Activated CD4-positive, alpha-beta memory T cell treated with anti-CD3 and anti-CD28 coated beads for 36 hours (primary cell): ENCODE measurements around the gene WFDC5. TPM values are rescaled to one million over a fixed set of nuclear protein-coding genes. Genes with fewer than 3 reads are reported as not detected.

Experiments
- CTCF ChIA-PET: fragments of 350-600 bp; sonication (Branson Sonifier 250); formaldehyde crosslinking; loops from one replicate; lab custom pipeline; 2021; ENCODE audit warnings: antibody characterized with exemption, inconsistent platforms; lab: Charles Lee
- POLR2A ChIA-PET: fragments of 350-600 bp; sonication (Branson Sonifier 250); formaldehyde crosslinking; loops from one replicate; lab custom pipeline; 2021; ENCODE audit warnings: antibody characterized with exemption; lab: Charles Lee
- DNase-seq: peaks from one replicate; pipeline ENCODE4 v3.0.0-alpha.2; 2020
- H3K27ac Mint-ChIP-seq: one replicate; pipeline ENCODE4 v1.8.0; 2021; ENCODE audit warnings: mixed read lengths
- H3K27me3 Mint-ChIP-seq: one replicate; pipeline ENCODE4 v1.8.0; 2021; ENCODE audit warnings: mixed read lengths
- H3K36me3 Mint-ChIP-seq: one replicate; pipeline ENCODE4 v1.8.0; 2021; ENCODE audit warnings: mixed read lengths
- H3K4me1 Mint-ChIP-seq: one replicate; pipeline ENCODE4 v1.8.0; 2021; ENCODE audit warnings: low read depth, mixed read lengths
- H3K4me3 Mint-ChIP-seq: one replicate; pipeline ENCODE4 v1.8.0; 2021; ENCODE audit warnings: mild to moderate bottlenecking, mixed read lengths
- H3K9me3 Mint-ChIP-seq: one replicate; pipeline ENCODE4 v1.8.0; 2021; ENCODE audit warnings: mixed read lengths
- intact Hi-C: fragments of 100-400 bp; cut with micrococcal nuclease; formaldehyde crosslinking; loops from one replicate; pipeline ENCODE4 v1.15.1; 2023
- total RNA-seq, 2 experiments: library from RNA; stranded (reverse); gene quantifications; one replicate each; pipeline ENCODE4 v1.2.3, GENCODE V29; 2021

Gene WFDC5
- total RNA-seq, 2 experiments from 2014 or later: not detected

DNA sequence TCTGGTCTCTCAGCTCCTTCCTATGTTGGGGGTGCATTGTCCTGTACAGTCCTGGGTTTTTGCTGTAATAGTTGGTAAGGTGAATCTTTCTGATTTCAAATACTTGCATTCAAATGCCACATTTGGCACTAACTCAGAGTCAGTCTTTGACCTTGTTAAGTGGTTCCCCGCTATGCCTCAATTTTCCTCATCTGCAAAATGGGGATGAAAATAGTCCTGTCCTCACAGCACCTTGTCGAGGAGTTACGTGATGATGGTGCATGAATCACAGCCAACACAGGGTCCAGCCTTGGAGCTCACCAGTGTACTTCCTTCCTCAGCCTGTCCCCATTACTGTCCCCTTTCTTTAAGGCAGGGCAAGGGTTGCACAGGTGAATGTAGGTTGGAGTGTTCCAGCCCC lies 1.1 kb downstream of the WFDC5 start:
- H3K36me3 Mint-ChIP-seq: no peaks in the 10 kb centered on the region
- peaks cover 9% of the 10 kb centered on the region for H3K4me1 Mint-ChIP-seq
- ChIA-PET POLR2A (no interaction called here), CTCF (interaction anchor here (1.2 to 7.1 kb wide), 6 partner anchors 19 to 178 kb away, joined by 3 to 108 read pairs (median 36); no protein-coding TSS in a partner anchor)
- H3K27ac Mint-ChIP-seq: no peak overlapping the region
- H3K4me3 Mint-ChIP-seq: no peak overlapping the region
- no peak for DNase-seq
- no peaks in the 10 kb centered on the region for H3K9me3 Mint-ChIP-seq
- peaks cover 5% of the 10 kb centered on the region for H3K27me3 Mint-ChIP-seq
- intact Hi-C loops: loop anchor here (2.0 kb wide), 1 partner anchor 17 kb away; no protein-coding TSS in a partner anchor

DNA sequence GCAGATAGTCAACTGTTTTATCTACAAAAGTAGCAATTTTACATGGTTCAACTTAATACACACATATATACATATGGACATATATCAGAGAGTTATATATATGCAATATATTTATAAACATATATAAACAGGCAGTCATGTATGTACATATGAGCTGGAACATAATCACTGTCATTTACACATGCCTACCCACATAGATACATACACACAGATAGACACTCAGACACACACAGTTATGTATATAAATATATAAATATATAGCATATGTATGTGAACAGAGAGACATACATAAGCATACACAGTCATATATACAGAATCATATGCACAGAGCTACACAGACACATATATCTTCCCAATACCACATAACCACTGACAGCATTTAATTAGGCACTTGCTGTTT lies 2.2 kb downstream of the WFDC5 start:
- POLR2A ChIA-PET: interaction anchor here (0.5 kb wide), 1 partner anchor 124 kb away, joined by 4 read pairs; no protein-coding TSS in a partner anchor
- Mint-ChIP-seq H3K4me1 (peaks cover 9% of the 10 kb centered on the region), H3K9me3 (no peaks in the 10 kb centered on the region), H3K27me3 (peaks cover 5% of the 10 kb centered on the region), H3K27ac (no peak overlapping the region), H3K4me3 (no peak overlapping the region), H3K36me3 (no peaks in the 10 kb centered on the region)
- DNase-seq: no peak
- CTCF ChIA-PET: interaction anchor here (0.7 to 7.1 kb wide), 23 partner anchors 9 to 348 kb away, joined by 3 to 108 read pairs (median 4); partner anchors contain the start of genes KCNS1 and WFDC12
- intact Hi-C loops: loop anchor here (2.0 kb wide), 1 partner anchor 16 kb away; no protein-coding TSS in a partner anchor

DNA sequence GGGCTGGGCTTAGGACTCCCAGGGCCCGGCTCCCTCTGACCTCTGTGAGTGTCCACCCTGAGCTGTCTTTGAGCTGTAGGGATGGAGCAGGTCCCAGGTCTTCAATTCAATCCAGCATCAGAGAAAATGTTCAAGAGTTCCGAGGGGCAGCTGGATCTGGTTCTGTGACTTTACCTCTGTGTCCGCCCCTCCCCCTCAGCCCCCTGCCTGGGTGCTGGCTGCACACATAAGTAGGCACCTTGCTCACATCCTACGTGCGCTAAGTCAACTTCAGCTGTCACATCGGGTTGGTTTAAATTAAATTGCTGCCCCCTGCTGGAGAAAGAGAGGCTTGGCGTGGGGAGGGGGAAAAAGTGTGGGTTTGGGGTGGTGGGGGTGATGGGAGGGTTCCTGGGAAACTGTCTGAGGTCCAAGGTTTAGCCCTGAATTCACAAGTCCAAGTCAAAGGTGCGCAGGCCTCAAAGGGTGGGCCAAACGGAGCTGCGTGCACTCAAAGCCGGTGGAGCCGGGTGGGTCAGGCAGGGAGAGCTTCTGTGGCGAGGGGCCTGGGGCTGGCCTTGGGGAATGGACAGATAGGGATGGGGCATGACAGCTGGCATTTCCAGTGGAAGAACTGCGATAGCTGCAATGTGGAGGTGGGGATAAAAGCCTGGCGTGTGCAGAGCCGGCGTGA lies 3.0 kb downstream of the WFDC5 start:
- ChIA-PET CTCF (interaction anchor here (0.7 to 7.1 kb wide), 26 partner anchors 8 to 336 kb away, joined by 3 to 108 read pairs (median 5); partner anchors contain the start of genes KCNS1 and WFDC12), POLR2A (no interaction called here)
- Mint-ChIP-seq H3K27ac (no peak overlapping the region), H3K27me3 (no peaks in the 10 kb centered on the region), H3K4me3 (no peak overlapping the region), H3K36me3 (no peaks in the 10 kb centered on the region), H3K4me1 (peaks cover 9% of the 10 kb centered on the region), H3K9me3 (no peaks in the 10 kb centered on the region)
- intact Hi-C loops: loop anchor here (2.0 kb wide), 1 partner anchor 15 kb away; no protein-coding TSS in a partner anchor
- peak; percentile 37 for DNase-seq

DNA sequence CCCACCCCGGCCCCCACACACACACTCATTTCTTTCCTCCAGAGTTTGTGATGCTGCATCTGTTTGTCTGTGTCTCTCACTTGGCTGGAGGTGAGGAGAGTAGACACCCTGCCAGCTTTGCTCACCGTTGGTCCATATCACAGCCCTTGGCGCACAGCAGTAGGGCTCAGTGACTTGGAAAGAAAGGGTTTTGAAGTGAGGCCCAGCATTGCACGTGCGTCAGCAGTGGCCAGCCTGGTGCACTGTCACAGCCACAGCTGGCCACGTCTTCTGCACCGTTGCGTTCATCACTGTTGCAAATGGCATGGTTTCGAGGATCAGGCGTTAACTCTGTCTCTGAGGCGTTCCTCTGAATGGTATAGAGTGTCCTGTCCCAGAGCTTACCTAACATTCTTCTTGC lies 3.7 kb downstream of the WFDC5 start:
- intact Hi-C loops: no loop called here
- Mint-ChIP-seq H3K4me1 (peaks cover 9% of the 10 kb centered on the region), H3K9me3 (no peaks in the 10 kb centered on the region), H3K4me3 (no peak overlapping the region), H3K27me3 (no peaks in the 10 kb centered on the region), H3K27ac (no peak overlapping the region), H3K36me3 (no peaks in the 10 kb centered on the region)
- CTCF ChIA-PET: interaction anchor here (0.6 to 7.1 kb wide), 23 partner anchors 8 to 364 kb away, joined by 3 to 108 read pairs (median 5); partner anchors contain the start of genes KCNS1 and WFDC12
- DNase-seq: no peak
- POLR2A ChIA-PET: interaction anchor here (0.8 kb wide), 1 partner anchor 70 kb away, joined by 3 read pairs; no protein-coding TSS in a partner anchor

DNA sequence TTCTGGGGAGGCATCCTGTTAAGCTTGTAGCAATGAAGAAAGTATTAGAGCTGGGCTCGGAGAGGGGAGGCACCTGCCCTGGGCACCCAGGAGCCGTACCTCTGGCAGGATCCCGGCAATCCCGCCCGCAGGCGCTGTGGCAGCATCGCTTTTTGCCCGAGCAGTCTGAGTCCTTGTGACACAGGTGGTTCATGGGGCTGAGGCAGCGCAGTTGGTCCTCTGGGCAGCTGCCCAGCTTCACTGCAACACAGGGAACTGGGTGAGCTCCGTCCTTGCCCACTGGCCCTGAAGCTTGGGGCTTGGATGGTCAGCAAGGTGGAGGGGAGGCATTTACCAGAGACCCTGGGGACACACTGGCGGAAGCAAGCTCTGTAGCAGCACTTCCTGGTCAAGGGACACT lies 4.7 kb downstream of the WFDC5 start:
- Mint-ChIP-seq H3K27me3 (no peaks in the 10 kb centered on the region), H3K27ac (no peak overlapping the region), H3K4me1 (peaks cover 6% of the 10 kb centered on the region), H3K9me3 (no peaks in the 10 kb centered on the region), H3K36me3 (no peaks in the 10 kb centered on the region), H3K4me3 (no peak overlapping the region)
- ChIA-PET POLR2A (no interaction called here), CTCF (interaction anchor here (1.0 to 7.1 kb wide), 8 partner anchors 9 to 200 kb away, joined by 3 to 108 read pairs (median 25); partner anchors contain the start of gene KCNS1)
- intact Hi-C loops: no loop called here
- no peak for DNase-seq

DNA sequence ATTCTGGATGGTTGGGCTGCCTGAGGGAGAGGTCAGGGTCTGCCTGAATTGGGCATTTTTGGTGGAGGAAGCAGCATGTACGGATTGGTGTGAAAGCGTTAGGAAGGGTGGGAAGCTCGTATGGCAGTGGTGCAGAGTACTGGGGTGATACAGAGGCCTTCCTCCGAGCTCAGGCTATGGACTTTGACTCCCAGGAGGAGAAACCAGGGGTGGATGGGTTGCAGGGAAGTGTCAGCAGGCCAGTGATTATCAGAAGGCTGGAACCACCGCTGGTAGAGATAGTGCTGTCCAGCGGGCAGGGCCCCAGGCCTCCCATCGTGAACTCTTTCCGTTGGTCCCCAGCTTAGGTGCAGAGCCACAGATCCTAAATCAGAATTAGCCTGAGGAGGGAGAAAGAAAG lies 5.3 kb downstream of the WFDC5 start:
- ChIA-PET CTCF (interaction anchor here (3.7 to 7.1 kb wide), 6 partner anchors 9 to 182 kb away, joined by 22 to 108 read pairs (median 36); partner anchors contain the start of gene KCNS1), POLR2A (no interaction called here)
- H3K4me3 Mint-ChIP-seq: no peak overlapping the region
- H3K27me3 Mint-ChIP-seq: no peaks in the 10 kb centered on the region
- H3K9me3 Mint-ChIP-seq: no peaks in the 10 kb centered on the region
- H3K36me3 Mint-ChIP-seq: no peaks in the 10 kb centered on the region
- DNase-seq: no peak
- no peak overlapping the region for H3K27ac Mint-ChIP-seq
- H3K4me1 Mint-ChIP-seq: no peaks in the 10 kb centered on the region
- intact Hi-C loops: no loop called here

DNA sequence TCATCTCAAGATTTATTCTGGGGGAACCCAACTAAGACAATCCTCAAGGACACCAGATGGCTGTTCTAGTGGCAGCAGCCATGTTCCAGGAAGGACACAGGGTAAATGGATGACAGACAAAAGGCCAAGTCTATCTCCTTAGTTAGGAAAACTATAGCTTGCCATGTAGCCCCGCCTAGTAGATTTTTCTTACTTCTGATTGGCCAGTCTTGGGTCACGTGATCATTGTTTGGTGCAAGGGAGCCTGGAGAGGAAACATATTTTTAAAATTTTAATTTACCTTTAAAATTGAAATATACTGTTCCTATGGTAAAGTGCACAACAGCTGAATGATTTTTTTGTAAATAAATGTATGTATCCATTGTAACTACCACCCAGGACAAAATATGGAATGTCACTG lies 9.7 kb downstream of the WFDC5 start:
- intact Hi-C loops: no loop called here
- POLR2A ChIA-PET: interaction anchor here (0.6 kb wide), 1 partner anchor 134 kb away, joined by 3 read pairs; no protein-coding TSS in a partner anchor
- no peaks in the 10 kb centered on the region for H3K9me3 Mint-ChIP-seq
- CTCF ChIA-PET: interaction anchor here (1.3 to 4.8 kb wide), 5 partner anchors 10 to 188 kb away, joined by 3 to 60 read pairs (median 8); no protein-coding TSS in a partner anchor
- H3K36me3 Mint-ChIP-seq: no peaks in the 10 kb centered on the region
- DNase-seq: no peak
- H3K4me1 Mint-ChIP-seq: peaks cover 3% of the 10 kb centered on the region
- H3K27ac Mint-ChIP-seq: no peak overlapping the region
- no peak overlapping the region for H3K4me3 Mint-ChIP-seq
- peaks cover 8% of the 10 kb centered on the region for H3K27me3 Mint-ChIP-seq

DNA sequence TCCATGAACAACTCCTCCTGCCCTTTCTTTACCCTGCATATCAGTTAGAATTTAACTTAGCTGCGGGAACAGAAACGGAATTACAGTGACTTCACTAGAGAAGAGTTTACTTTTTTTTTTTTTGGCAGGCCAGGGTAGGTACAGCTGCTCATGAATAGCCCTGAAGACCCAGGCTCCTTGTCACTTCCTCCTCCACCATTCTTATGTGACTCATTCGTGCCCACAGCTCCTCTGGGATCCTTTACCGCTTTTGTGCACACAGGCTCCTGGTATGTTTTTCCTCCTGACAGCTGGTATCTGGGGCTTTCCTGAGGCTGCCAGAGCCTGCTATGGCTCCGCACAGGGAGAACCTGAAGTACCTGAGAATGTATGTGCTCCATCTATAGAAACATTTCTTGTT lies 10.2 kb downstream of the WFDC5 start:
- Mint-ChIP-seq H3K36me3 (no peaks in the 10 kb centered on the region), H3K9me3 (no peaks in the 10 kb centered on the region), H3K27ac (no peak overlapping the region), H3K4me1 (peaks cover 3% of the 10 kb centered on the region), H3K27me3 (peaks cover 14% of the 10 kb centered on the region), H3K4me3 (no peak overlapping the region)
- ChIA-PET CTCF (interaction anchor here (0.6 to 4.8 kb wide), 6 partner anchors 10 to 886 kb away, joined by 3 to 60 read pairs (median 6); no protein-coding TSS in a partner anchor), POLR2A (interaction anchor here (0.6 kb wide), 1 partner anchor 134 kb away, joined by 3 read pairs; no protein-coding TSS in a partner anchor)
- DNase-seq: no peak
- intact Hi-C loops: no loop called here

DNA sequence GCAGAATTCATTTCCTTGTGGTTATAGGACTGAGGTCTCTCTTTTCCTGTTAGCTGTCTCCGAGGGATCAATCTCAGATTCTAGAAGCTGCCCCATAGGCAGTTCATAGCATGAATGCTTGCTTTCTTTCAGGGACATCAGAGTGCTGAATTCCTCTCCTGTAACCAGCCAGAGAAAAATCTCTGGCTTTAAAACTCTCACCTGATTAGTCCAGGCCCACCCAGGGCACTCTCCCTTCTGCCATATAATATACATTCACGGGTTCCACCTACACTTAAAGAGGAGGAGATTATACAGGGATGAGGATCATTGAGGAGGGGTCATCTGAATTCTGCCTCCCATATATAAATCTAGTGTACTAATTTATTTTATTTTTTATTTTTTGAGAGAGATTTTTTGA lies 11.9 kb downstream of the WFDC5 start:
- Mint-ChIP-seq H3K27me3 (peaks cover 26% of the 10 kb centered on the region), H3K4me3 (no peak overlapping the region), H3K36me3 (no peaks in the 10 kb centered on the region), H3K9me3 (no peaks in the 10 kb centered on the region), H3K27ac (no peak overlapping the region), H3K4me1 (peaks cover 9% of the 10 kb centered on the region)
- CTCF ChIA-PET: interaction anchor here (1.3 to 3.6 kb wide), 3 partner anchors 9 to 59 kb away, joined by 3 to 10 read pairs (median 7); partner anchors contain the start of gene WFDC5
- intact Hi-C loops: no loop called here
- POLR2A ChIA-PET: no interaction called here
- DNase-seq: no peak

DNA sequence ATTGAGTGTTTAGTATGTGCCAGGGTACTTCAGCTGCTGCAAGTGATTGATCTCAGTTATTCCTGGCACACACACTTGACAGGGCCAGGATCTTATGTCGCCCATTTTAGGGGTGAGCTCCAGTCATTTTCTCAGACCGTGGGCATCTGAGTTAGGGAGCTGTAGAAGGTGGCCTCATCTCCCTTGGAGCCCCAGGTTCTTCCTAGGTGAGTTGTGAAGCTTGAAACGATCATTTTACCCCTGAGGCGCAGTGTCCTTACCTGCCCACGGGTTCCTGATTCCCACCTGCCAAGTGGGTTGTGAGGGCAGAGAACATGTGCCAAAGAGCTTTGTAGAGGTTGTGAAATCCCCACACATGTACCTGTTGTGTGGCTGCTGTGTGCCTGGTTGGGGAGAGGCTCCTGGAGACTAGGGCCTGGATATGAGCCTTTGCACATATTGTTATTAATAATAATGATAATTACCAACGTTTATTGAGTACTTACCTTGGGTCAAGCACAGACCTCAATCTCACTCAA lies 13.6 kb downstream of the WFDC5 start:
- Mint-ChIP-seq H3K27ac (no peak overlapping the region), H3K27me3 (peaks cover 36% of the 10 kb centered on the region), H3K4me1 (peaks cover 12% of the 10 kb centered on the region), H3K9me3 (no peaks in the 10 kb centered on the region), H3K36me3 (no peaks in the 10 kb centered on the region), H3K4me3 (no peak overlapping the region)
- no peak for DNase-seq
- CTCF ChIA-PET: interaction anchor here (1.0 to 8.6 kb wide), 3 partner anchors 10 to 191 kb away, joined by 5 to 106 read pairs (median 25); no protein-coding TSS in a partner anchor
- POLR2A ChIA-PET: no interaction called here
- intact Hi-C loops: no loop called here

DNA sequence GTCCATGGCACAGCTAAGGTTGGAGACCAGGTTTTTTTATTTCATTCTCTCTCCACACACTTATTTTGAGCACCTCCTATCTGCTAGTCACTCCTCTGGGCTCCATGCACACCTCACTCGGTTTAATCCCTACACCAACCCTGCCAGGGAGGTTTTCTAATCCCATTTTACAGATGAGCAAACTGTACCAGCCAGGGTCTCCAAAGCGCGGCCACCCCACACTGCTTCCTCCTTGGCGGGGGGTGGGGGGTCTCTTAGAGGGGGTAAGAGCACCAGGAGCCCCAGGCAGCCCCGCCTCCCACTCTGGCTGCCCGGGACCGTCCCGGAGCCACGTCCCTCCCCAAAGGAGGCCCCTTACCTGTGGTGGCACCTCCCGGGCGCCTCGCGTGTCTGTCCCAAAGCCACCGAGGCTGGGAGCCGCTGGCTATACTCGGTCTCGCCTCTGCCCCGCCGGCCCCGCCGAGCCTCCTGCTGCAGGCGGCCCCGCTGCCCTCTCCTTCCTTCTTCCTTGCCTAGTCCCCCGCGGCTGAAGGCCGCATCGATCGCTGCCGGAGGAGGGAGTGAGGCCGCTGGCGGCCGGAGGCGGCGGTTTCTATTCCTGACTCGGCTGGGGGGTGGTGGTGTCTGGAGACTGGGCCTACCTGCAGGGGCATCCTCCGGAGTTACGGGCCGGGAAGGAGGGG lies 14.3 kb downstream of the WFDC5 start, which contains the start of gene KCNS1:
KCNS1 (minus strand) TSS at position 565 of the 683 bp plus-strand sequence. CDS start 1,891 bp downstream, outside the sequence.
- DNase-seq: no peak
- Mint-ChIP-seq H3K9me3 (no peaks in the 10 kb centered on the region), H3K27me3 (peaks cover 36% of the 10 kb centered on the region), H3K27ac (no peak within 1 kb of the TSS), H3K36me3 (no peaks in the 10 kb centered on the region), H3K4me3 (no peak within 1 kb of the TSS), H3K4me1 (peaks cover 12% of the 10 kb centered on the region)
- ChIA-PET POLR2A (no interaction called here), CTCF (interaction anchor here (1.0 to 8.6 kb wide), 5 partner anchors 11 to 192 kb away, joined by 5 to 106 read pairs (median 25); no protein-coding TSS in a partner anchor)
- intact Hi-C loops: no loop called here
